ENCODE results near the gene PHC2. TPM values are rescaled to one million over a fixed set of nuclear protein-coding genes. Genes with fewer than 3 reads are reported as not detected.

PHC2 gene
- total RNA-seq, 2 donors from 2014 or later = 60.6 to 74.8 TPM

DNA sequence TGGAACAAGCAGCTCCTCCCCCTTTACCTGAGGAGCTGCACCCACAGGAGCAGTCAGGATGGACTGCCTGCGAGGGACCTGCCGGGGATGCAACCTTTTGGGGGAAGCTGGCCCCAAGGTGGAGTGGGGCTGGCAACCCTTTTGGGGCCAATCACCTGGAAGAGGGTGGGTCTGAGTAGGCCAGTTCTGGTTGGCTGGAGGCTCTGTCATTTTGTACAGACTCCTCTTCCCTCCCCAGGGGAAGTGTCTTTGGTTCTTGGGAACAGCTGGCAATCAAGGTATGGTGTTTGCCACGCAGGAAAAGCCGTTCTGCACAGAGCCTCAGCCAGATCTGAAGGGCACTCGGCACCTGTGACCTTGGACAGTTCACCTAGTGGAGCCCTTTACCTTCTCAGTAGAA lies 109.7 kb downstream of the PHC2 start:
- H3K9me3 ChIP-seq = no peaks in the 10 kb centered on the region
- H3K9ac ChIP-seq (ENCODE audit: low read depth in 2 of 2, low read length in 2 of 2) = no peak overlapping the region
- no peak overlapping the region for H3K27ac ChIP-seq
- TF ChIP-seq, protein P1, sequence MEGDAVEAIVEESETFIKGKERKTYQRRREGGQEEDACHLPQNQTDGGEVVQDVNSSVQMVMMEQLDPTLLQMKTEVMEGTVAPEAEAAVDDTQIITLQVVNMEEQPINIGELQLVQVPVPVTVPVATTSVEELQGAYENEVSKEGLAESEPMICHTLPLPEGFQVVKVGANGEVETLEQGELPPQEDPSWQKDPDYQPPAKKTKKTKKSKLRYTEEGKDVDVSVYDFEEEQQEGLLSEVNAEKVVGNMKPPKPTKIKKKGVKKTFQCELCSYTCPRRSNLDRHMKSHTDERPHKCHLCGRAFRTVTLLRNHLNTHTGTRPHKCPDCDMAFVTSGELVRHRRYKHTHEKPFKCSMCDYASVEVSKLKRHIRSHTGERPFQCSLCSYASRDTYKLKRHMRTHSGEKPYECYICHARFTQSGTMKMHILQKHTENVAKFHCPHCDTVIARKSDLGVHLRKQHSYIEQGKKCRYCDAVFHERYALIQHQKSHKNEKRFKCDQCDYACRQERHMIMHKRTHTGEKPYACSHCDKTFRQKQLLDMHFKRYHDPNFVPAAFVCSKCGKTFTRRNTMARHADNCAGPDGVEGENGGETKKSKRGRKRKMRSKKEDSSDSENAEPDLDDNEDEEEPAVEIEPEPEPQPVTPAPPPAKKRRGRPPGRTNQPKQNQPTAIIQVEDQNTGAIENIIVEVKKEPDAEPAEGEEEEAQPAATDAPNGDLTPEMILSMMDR (IDR thresholded peaks at IDR 0.05) = no peak
- intact Hi-C loops (cut with DNase I) = no loop called here
- H3K36me3 ChIP-seq = peaks cover 26% of the 10 kb centered on the region
- no peak overlapping the region for H3K4me3 ChIP-seq
- no peaks in the 10 kb centered on the region for H3K27me3 ChIP-seq
- DNase-seq = no peak
- no peaks in the 10 kb centered on the region for H3K4me1 ChIP-seq

DNA sequence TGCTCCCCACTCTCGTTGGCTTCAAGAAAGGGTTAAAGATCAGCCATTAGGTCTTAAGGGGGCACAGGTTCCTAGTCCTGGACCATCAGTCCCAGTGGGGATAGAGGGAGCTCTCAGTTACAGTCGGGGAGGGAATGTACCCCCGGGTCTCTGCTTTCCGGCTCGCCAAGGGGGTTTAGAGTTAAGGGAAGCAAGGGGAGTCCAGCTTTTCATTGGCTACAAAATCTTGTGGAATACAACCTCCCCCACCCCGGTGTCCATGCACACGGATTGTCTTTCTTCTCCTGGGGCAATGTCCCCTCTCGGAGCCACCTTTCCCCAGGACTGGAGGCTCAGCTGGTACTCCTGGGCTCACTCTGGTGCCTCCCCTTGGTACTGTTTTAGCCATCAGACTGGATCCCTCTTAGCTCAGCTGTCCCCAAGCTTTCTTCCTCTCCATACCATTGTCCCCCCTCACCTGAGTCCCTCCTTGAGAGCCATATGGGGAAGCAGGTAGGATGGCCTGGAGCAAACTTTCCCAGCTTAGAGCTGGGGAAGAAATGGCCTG lies 110.2 kb downstream of the PHC2 start, which contains the start of gene A3GALT2:
A3GALT2 (minus strand) TSS at position 480 of the 547 bp plus-strand sequence; CDS start at position 480, 0 bp downstream.
- no peak within 1 kb of the TSS for H3K4me3 ChIP-seq
- peaks cover 21% of the 10 kb centered on the region for H3K36me3 ChIP-seq
- TF ChIP-seq, protein P1 (IDR thresholded peaks at IDR 0.05) = no peak
- H3K4me1 ChIP-seq = no peaks in the 10 kb centered on the region
- H3K9me3 ChIP-seq = no peaks in the 10 kb centered on the region
- no peak within 1 kb of the TSS for H3K27ac ChIP-seq
- H3K9ac ChIP-seq (ENCODE audit: low read depth in 2 of 2, low read length in 2 of 2) = no peak within 1 kb of the TSS
- no peak for DNase-seq
- intact Hi-C loops (cut with DNase I) = no loop called here
- H3K27me3 ChIP-seq = no peaks in the 10 kb centered on the region

DNA sequence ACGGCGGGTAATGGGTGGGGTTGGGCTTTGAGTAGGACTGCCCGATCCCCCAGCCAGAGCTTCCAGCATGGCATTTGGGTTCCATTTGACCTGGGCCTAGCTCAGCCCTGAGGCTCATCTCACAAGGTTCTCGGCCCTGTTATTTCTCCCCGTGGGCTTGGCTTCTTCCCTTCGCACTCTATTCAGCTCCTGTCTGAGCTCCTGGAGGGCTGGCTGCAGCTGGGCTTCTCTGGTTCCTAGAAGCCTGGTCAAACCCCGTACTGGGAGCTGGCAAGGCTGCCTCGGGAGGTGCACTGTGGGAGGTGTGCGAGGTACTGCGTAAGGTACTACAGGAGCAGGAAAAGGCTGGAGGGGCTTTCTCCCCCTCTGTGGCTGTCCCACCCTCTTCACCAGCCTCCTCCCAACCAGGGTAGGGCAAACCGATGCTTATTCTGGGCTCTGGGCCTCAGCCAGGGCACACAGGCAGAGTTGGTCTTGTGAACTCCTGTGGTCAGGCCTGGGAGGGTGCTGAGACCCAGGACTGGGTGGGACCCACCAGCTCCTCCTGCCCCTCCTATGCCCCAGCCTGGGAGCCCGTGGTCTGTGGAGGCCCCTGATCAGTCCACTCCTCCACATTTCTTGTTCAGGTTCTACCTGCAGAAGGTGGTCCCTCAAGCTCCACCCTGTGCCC lies 110.8 kb downstream of the PHC2 start:
- Histone ChIP-seq H3K9ac (ENCODE audit: low read depth in 2 of 2, low read length in 2 of 2) (no peak overlapping the region), H3K4me3 (no peak overlapping the region), H3K4me1 (no peaks in the 10 kb centered on the region), H3K27me3 (no peaks in the 10 kb centered on the region), H3K36me3 (peaks cover 15% of the 10 kb centered on the region), H3K9me3 (no peaks in the 10 kb centered on the region), H3K27ac (no peak overlapping the region)
- intact Hi-C loops (cut with DNase I) = no loop called here
- TF ChIP-seq, protein P1 (IDR thresholded peaks at IDR 0.05) = no peak
- no peak for DNase-seq

DNA sequence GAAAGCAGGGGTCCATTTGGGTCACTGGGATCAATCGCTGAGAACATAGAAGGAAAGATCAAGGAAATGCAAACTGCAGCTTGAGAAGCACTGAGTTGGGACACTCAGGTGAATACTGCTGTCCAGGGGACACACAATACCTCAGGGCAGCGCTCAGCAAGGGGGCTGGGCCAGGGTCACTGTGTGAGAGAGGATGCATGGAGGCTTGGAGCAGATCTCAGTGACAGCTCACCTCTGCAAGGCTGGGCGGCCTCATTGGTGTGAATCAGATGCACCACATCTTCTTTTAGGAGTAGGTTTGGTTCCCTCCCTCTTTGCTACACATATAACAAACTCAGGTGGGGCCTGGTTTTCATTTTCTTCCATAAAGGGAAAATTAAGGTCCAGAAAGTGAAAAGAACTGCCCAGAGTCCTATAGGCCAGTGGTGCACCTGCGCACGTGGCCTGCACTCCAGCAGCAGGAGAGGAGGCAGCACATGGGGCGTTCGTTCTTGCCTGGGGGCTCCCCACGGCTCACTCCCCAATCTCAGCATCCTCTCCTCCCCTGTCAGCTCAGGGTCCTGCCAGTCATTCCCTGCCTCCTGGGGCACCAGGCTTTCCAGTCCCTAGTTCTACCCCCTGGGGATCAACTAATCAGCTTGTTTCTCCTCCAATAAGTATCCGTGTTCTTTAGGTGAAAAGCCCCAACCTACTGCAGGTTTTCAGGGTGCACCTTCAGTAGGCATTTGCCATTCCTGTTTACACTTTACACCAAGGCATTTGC lies 111.5 kb downstream of the PHC2 start:
- Histone ChIP-seq H3K4me3 (no peak overlapping the region), H3K27me3 (no peaks in the 10 kb centered on the region), H3K9ac (ENCODE audit: low read depth in 2 of 2, low read length in 2 of 2) (no peak overlapping the region), H3K36me3 (peaks cover 8% of the 10 kb centered on the region), H3K27ac (no peak overlapping the region), H3K4me1 (no peaks in the 10 kb centered on the region), H3K9me3 (no peaks in the 10 kb centered on the region)
- TF ChIP-seq, protein P1 (IDR thresholded peaks at IDR 0.05) = no peak
- DNase-seq = no peak
- intact Hi-C loops (cut with DNase I) = no loop called here

DNA sequence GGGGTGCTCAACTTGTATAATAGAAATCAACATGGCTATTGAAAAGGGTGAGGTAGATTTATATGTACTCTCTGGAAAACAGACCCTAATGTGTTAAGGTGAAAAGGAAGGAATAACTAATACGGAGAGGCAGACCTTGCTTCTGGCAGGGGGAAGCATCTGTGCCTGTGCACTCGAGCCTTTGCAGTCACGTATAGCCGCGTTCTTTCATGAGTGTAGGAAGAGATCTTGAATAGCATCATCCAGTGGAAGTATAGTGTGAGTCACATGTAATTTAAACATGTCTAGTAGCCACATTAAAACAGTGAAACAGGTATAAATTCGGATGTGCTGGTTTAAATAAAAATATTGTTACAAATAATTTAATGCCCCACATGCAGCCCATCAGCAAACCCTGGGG lies 112.9 kb downstream of the PHC2 start:
- Histone ChIP-seq H3K36me3 (no peaks in the 10 kb centered on the region), H3K4me1 (no peaks in the 10 kb centered on the region), H3K4me3 (no peak overlapping the region), H3K27me3 (no peaks in the 10 kb centered on the region), H3K9ac (ENCODE audit: low read depth in 2 of 2, low read length in 2 of 2) (no peak overlapping the region), H3K27ac (no peak overlapping the region), H3K9me3 (no peaks in the 10 kb centered on the region)
- DNase-seq = no peak
- TF ChIP-seq, protein P1 (IDR thresholded peaks at IDR 0.05) = no peak
- intact Hi-C loops (cut with DNase I) = no loop called here

All from colonic mucosa (tissue), 4 donors.